GM12892 (cell line): ENCODE data around the gene ANKRD55.

Source experiments
- POLR2A ChIP-seq: IDR thresholded peaks from 2 replicates; pipeline ENCODE4 v1.6.1; 2011; ENCODE audit warnings: low read depth, low read length, control low read depth
- POLR2AphosphoS5 ChIP-seq: IDR thresholded peaks from 2 replicates; pipeline ENCODE4 v1.6.1; 2011; ENCODE audit warnings: low read depth, low read length, control low read depth

GRCh38 chr5:56262279-56262678 is 29.1 kb upstream of the ANKRD55 start:
- TF ChIP-seq POLR2A (no peak), POLR2AphosphoS5 (no peak)
